Measurements from ENCODE around the gene LRRC42.

GRCh38 chr1:53902235-53903138, 43.7 kb upstream of the LRRC42 start:
- no peak for TF ChIP-seq FOXA2 (IDR thresholded peaks at IDR 0.05)
- no peak for TF ChIP-seq CTCF (IDR thresholded peaks at IDR 0.05; ENCODE audit: low read depth, low read length, missing input control)
- no peak for TF ChIP-seq REST (IDR thresholded peaks at IDR 0.05)
- no peak for TF ChIP-seq GABPA (IDR thresholded peaks at IDR 0.05 in 1 of 2, conservative IDR thresholded peaks at IDR 0.05 in 1 of 2)
- no peak for TF ChIP-seq EGR1 (IDR thresholded peaks at IDR 0.05; ENCODE audit: low read depth in 2 of 2)
- TF ChIP-seq YY1 (IDR thresholded peaks at IDR 0.05): no peak
- TF ChIP-seq SP1 (IDR thresholded peaks at IDR 0.05): no peak
